Activated CD8-positive, alpha-beta memory T cell treated with anti-CD3 and anti-CD28 coated beads, Interleukin-2, amount 10 ng/mL, durations not matched to agents 7 days and 5 days (primary cell): Measurements from ENCODE around the gene ZNF35. TPM values are rescaled to one million over a fixed set of nuclear protein-coding genes. Genes with fewer than 3 reads are reported as not detected.
A peak's percentile ranks its signal among the peaks of the same experiment; 100 is the strongest.

Source experiments
- ATAC-seq: fragments of 150-1000 bp; cut with Tn5 transposase; one replicate; pipeline ENCODE4 v1.10.0; 2021; ENCODE audit warnings: moderate library complexity
- CTCF ChIA-PET: fragments of 350-600 bp; sonication (Branson Sonifier 250); formaldehyde crosslinking; loops from one replicate; lab custom pipeline; 2021; ENCODE audit warnings: antibody characterized with exemption; lab: Charles Lee
- DNase-seq: peaks from one replicate; pipeline ENCODE4 v3.0.0-alpha.2; 2020
- H3K27ac Mint-ChIP-seq: one replicate; pipeline ENCODE4 v1.8.0; 2021; ENCODE audit warnings: mild to moderate bottlenecking, mixed read lengths
- H3K27me3 Mint-ChIP-seq: one replicate; pipeline ENCODE4 v1.8.0; 2021; ENCODE audit warnings: mixed read lengths
- H3K36me3 Mint-ChIP-seq: one replicate; pipeline ENCODE4 v1.8.0; 2021; ENCODE audit warnings: mild to moderate bottlenecking, mixed read lengths
- H3K4me1 Mint-ChIP-seq: one replicate; pipeline ENCODE4 v1.8.0; 2021; ENCODE audit warnings: mixed read lengths
- H3K4me3 Mint-ChIP-seq: one replicate; pipeline ENCODE4 v1.8.0; 2021; ENCODE audit warnings: mild to moderate bottlenecking, moderate library complexity, mixed read lengths
- H3K9me3 Mint-ChIP-seq: one replicate; pipeline ENCODE4 v1.8.0; 2022; ENCODE audit warnings: low read depth, mixed read lengths
- total RNA-seq, 2 experiments: library from RNA; stranded (reverse); gene quantifications; one replicate each; pipeline ENCODE4 v1.2.3, GENCODE V29; 2021

ZNF35 gene
- total RNA-seq, result 1 to 10 TPM; 4.8 to 6.2 TPM

- H3K9me3 Mint-ChIP-seq, result peaks cover 25% of the 10 kb centered on the region
- no peaks in the 10 kb centered on the region for H3K27me3 Mint-ChIP-seq
- H3K4me1 Mint-ChIP-seq, result peaks cover 11% of the 10 kb centered on the region
- peak; percentile 81 for ATAC-seq
- H3K36me3 Mint-ChIP-seq, result peaks cover 61% of the 10 kb centered on the region
- H3K4me3 Mint-ChIP-seq, result peak within 1 kb of the TSS; percentile 77
- CTCF ChIA-PET, result no interaction called here
- DNase-seq, result peak; percentile 65
- H3K27ac Mint-ChIP-seq, result peak within 1 kb of the TSS; percentile 72
Measured at GRCh38 chr3:44648564-44649229, at the start of gene ZNF35. Gene ZNF35, plus strand, starts transcription at chr3:44648732. Its CDS starts 2,336 bp downstream, at chr3:44651068.

- peaks cover 8% of the 10 kb centered on the region for H3K9me3 Mint-ChIP-seq
Measured at GRCh38 chr3:44601749-44602148, 46.8 kb upstream of the ZNF35 start.

GRCh38 chr3:44612678-44613077, 35.9 kb upstream of the ZNF35 start:
- Mint-ChIP-seq H3K36me3 (peaks cover 12% of the 10 kb centered on the region), H3K4me3 (no peak overlapping the region), H3K4me1 (no peaks in the 10 kb centered on the region), H3K9me3 (peaks cover 13% of the 10 kb centered on the region), H3K27ac (no peak overlapping the region), H3K27me3 (peaks cover 5% of the 10 kb centered on the region)
- CTCF ChIA-PET, result no interaction called here
- DNase-seq, result no peak
- ATAC-seq, result no peak

More at GRCh38 chr3:44601749-44602148, 46.8 kb upstream of the ZNF35 start:
- peaks cover 4% of the 10 kb centered on the region for H3K36me3 Mint-ChIP-seq
- no peak overlapping the region for H3K4me3 Mint-ChIP-seq
- DNase-seq, result no peak
- CTCF ChIA-PET, result no interaction called here
- H3K27me3 Mint-ChIP-seq, result no peaks in the 10 kb centered on the region
- no peak for ATAC-seq
- H3K27ac Mint-ChIP-seq, result no peak overlapping the region
- H3K4me1 Mint-ChIP-seq, result no peaks in the 10 kb centered on the region

- DNase-seq, result peak; percentile 80
- Mint-ChIP-seq H3K4me1 (peaks cover 26% of the 10 kb centered on the region), H3K4me3 (peak within 1 kb of the TSS; percentile 87), H3K36me3 (peaks cover 35% of the 10 kb centered on the region), H3K27me3 (no peaks in the 10 kb centered on the region), H3K9me3 (peaks cover 6% of the 10 kb centered on the region), H3K27ac (peak within 1 kb of the TSS; percentile 82)
- ATAC-seq, result peak; percentile 93
- CTCF ChIA-PET, result interaction anchor here (0.6 to 1.6 kb wide), 6 partner anchors 10 to 104 kb away, joined by 3 to 7 read pairs (median 3); partner anchors contain the start of gene ZNF501
Measured at GRCh38 chr3:44624749-44625480, 23.6 kb upstream of the ZNF35 start, which contains the start of gene ZNF197. Gene ZNF197, plus strand, starts transcription at chr3:44625036. Its CDS starts 4,119 bp downstream, at chr3:44629155.

GRCh38 chr3:44628716-44629115, 19.8 kb upstream of the ZNF35 start:
- no peak for ATAC-seq
- peaks cover 3% of the 10 kb centered on the region for H3K9me3 Mint-ChIP-seq
- H3K27ac Mint-ChIP-seq, result no peak overlapping the region
- H3K4me1 Mint-ChIP-seq, result peaks cover 23% of the 10 kb centered on the region
- CTCF ChIA-PET, result no interaction called here
- H3K36me3 Mint-ChIP-seq, result peaks cover 63% of the 10 kb centered on the region
- no peak overlapping the region for H3K4me3 Mint-ChIP-seq
- DNase-seq, result no peak
- H3K27me3 Mint-ChIP-seq, result no peaks in the 10 kb centered on the region

- Mint-ChIP-seq H3K36me3 (peaks cover 80% of the 10 kb centered on the region), H3K9me3 (peaks cover 9% of the 10 kb centered on the region), H3K4me3 (no peak overlapping the region), H3K27ac (no peak overlapping the region), H3K27me3 (no peaks in the 10 kb centered on the region), H3K4me1 (peaks cover 3% of the 10 kb centered on the region)
- CTCF ChIA-PET, result no interaction called here
- ATAC-seq (no peak), DNase-seq (no peak)
Measured at GRCh38 chr3:44632193-44632592, 16.3 kb upstream of the ZNF35 start.

- CTCF ChIA-PET, result no interaction called here
Measured at GRCh38 chr3:44642337-44642736, 6.2 kb upstream of the ZNF35 start.

GRCh38 chr3:44643024-44643423, 5.5 kb upstream of the ZNF35 start:
- DNase-seq, result no peak
- H3K36me3 Mint-ChIP-seq, result peaks cover 84% of the 10 kb centered on the region
- no peak overlapping the region for H3K4me3 Mint-ChIP-seq
- no peak for ATAC-seq
- CTCF ChIA-PET, result no interaction called here
- H3K27ac Mint-ChIP-seq, result no peak overlapping the region
- peaks cover 6% of the 10 kb centered on the region for H3K4me1 Mint-ChIP-seq
- no peaks in the 10 kb centered on the region for H3K27me3 Mint-ChIP-seq
- peaks cover 60% of the 10 kb centered on the region for H3K9me3 Mint-ChIP-seq

More at GRCh38 chr3:44642337-44642736, 6.2 kb upstream of the ZNF35 start:
- Mint-ChIP-seq H3K4me1 (no peaks in the 10 kb centered on the region), H3K27me3 (no peaks in the 10 kb centered on the region), H3K4me3 (no peak overlapping the region), H3K9me3 (peaks cover 59% of the 10 kb centered on the region), H3K27ac (no peak overlapping the region), H3K36me3 (peaks cover 83% of the 10 kb centered on the region)
- DNase-seq (no peak), ATAC-seq (no peak)

GRCh38 chr3:44647771-44648170, 761 bp upstream of the ZNF35 start:
- no peak for ATAC-seq
- Mint-ChIP-seq H3K4me3 (peak overlapping the region; percentile 77), H3K27me3 (no peaks in the 10 kb centered on the region), H3K27ac (no peak overlapping the region), H3K36me3 (peaks cover 63% of the 10 kb centered on the region), H3K4me1 (peaks cover 11% of the 10 kb centered on the region), H3K9me3 (peaks cover 35% of the 10 kb centered on the region)
- DNase-seq, result no peak
- CTCF ChIA-PET, result no interaction called here

- no peak for DNase-seq
- Mint-ChIP-seq H3K36me3 (peaks cover 67% of the 10 kb centered on the region), H3K4me1 (peaks cover 11% of the 10 kb centered on the region), H3K27ac (no peak overlapping the region), H3K4me3 (no peak overlapping the region), H3K27me3 (no peaks in the 10 kb centered on the region), H3K9me3 (peaks cover 25% of the 10 kb centered on the region)
- CTCF ChIA-PET, result no interaction called here
- no peak for ATAC-seq
Measured at GRCh38 chr3:44649709-44650108, 1.2 kb downstream of the ZNF35 start.

- H3K4me3 Mint-ChIP-seq, result no peak overlapping the region
- CTCF ChIA-PET, result no interaction called here
- peaks cover 22% of the 10 kb centered on the region for H3K9me3 Mint-ChIP-seq
Measured at GRCh38 chr3:44654039-44654438, 5.5 kb downstream of the ZNF35 start.

GRCh38 chr3:44659015-44659414, 10.5 kb downstream of the ZNF35 start:
- Mint-ChIP-seq H3K9me3 (peaks cover 27% of the 10 kb centered on the region), H3K27me3 (no peaks in the 10 kb centered on the region), H3K4me3 (no peak overlapping the region), H3K36me3 (peaks cover 57% of the 10 kb centered on the region), H3K4me1 (no peaks in the 10 kb centered on the region), H3K27ac (no peak overlapping the region)
- ATAC-seq, result no peak
- no peak for DNase-seq
- CTCF ChIA-PET, result no interaction called here

More at GRCh38 chr3:44654039-44654438, 5.5 kb downstream of the ZNF35 start:
- Mint-ChIP-seq H3K27ac (no peak overlapping the region), H3K36me3 (peaks cover 66% of the 10 kb centered on the region), H3K4me1 (peaks cover 2% of the 10 kb centered on the region), H3K27me3 (no peaks in the 10 kb centered on the region)
- DNase-seq (no peak), ATAC-seq (no peak)

- no peaks in the 10 kb centered on the region for H3K27me3 Mint-ChIP-seq
- ATAC-seq, result no peak
- H3K36me3 Mint-ChIP-seq, result peaks cover 53% of the 10 kb centered on the region
- H3K9me3 Mint-ChIP-seq, result peaks cover 27% of the 10 kb centered on the region
- CTCF ChIA-PET, result no interaction called here
- no peak overlapping the region for H3K27ac Mint-ChIP-seq
- DNase-seq, result no peak
- no peak overlapping the region for H3K4me3 Mint-ChIP-seq
- no peaks in the 10 kb centered on the region for H3K4me1 Mint-ChIP-seq
Measured at GRCh38 chr3:44659434-44659833, 10.9 kb downstream of the ZNF35 start.

GRCh38 chr3:44661189-44661588, 12.7 kb downstream of the ZNF35 start:
- no peak for DNase-seq
- Mint-ChIP-seq H3K4me3 (no peak overlapping the region), H3K27ac (no peak overlapping the region), H3K4me1 (no peaks in the 10 kb centered on the region), H3K36me3 (peaks cover 46% of the 10 kb centered on the region), H3K27me3 (no peaks in the 10 kb centered on the region), H3K9me3 (peaks cover 30% of the 10 kb centered on the region)
- ATAC-seq, result no peak
- CTCF ChIA-PET, result no interaction called here
